GM12874 (cell line): ENCODE results near the gene SLC8A2.

Experiments
- CTCF ChIP-seq: IDR thresholded peaks from 2 replicates; pipeline ENCODE4 v1.5.1; 2011; ENCODE audit warnings: low read depth, mild to moderate bottlenecking, control low read depth, low read length, moderate library complexity; ENCODE audit not compliant: insufficient read depth

The SLC8A2 gene

DNA sequence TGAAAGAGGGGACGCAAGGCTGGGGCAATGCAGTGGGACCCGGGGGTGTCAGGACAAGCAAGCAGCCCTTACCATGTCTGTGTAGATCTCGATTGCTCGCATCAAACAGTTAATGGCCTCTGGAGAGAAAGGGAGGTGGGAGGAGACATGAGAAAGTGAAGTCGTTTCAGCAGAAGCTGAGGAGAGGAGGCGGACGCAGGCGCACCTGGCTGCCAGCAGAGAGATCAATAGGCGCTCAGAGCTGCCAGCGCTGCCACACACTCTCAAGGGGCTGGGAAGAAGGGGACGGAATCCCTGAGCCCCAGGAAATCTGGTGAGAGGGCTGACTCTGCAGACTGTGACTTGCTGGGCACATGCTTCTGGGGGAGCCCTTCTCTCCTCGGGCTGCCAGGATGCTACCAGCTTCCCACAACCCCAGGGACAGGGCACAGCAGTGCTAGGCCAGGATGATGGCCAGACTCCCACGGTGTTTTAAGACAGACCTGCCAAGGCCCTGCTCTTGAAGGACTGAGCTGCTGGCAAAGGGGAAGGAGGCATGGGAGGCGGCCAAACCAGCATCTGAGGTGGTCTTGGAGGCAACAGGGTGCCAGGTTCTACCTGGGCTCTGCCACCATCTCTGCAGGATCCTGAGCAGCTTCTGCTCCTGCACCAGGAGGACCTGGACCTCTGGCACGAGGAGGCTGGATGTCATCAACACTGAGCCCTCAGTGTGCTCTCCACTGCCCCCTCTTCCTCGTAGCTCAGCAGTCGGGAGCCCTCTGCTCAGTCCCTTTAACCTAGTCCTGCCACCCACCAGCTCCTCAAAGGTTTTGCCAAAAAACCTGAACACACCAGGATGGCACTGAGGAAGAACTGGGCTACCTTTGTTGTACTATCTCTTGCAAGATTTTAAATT lies 24.0 kb upstream of the SLC8A2 start:
- TF ChIP-seq CTCF, result no peak

GRCh38 chr19:47494729-47495128 lies 23.0 kb upstream of the SLC8A2 start:
- TF ChIP-seq CTCF, result no peak

DNA sequence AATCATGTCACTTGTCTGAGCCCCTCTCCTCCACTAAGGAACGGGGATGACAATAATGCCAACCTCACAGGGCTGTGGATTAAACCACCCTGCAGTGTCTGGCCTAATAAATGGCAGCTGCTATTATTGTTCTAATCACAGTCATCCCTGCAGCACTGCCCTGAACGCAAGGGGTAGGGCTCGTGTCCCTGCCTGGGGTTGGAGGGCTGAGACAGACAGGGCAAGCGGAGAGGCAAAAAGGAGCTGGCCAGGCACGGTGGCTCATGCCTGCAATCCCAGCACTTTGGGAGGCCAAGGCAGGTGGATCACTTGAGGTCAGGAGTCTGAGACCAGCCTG lies 22.5 kb upstream of the SLC8A2 start:
- TF ChIP-seq CTCF, result no peak

GRCh38 chr19:47493378-47494210 lies 21.9 kb upstream of the SLC8A2 start:
- TF ChIP-seq CTCF, result no peak

DNA sequence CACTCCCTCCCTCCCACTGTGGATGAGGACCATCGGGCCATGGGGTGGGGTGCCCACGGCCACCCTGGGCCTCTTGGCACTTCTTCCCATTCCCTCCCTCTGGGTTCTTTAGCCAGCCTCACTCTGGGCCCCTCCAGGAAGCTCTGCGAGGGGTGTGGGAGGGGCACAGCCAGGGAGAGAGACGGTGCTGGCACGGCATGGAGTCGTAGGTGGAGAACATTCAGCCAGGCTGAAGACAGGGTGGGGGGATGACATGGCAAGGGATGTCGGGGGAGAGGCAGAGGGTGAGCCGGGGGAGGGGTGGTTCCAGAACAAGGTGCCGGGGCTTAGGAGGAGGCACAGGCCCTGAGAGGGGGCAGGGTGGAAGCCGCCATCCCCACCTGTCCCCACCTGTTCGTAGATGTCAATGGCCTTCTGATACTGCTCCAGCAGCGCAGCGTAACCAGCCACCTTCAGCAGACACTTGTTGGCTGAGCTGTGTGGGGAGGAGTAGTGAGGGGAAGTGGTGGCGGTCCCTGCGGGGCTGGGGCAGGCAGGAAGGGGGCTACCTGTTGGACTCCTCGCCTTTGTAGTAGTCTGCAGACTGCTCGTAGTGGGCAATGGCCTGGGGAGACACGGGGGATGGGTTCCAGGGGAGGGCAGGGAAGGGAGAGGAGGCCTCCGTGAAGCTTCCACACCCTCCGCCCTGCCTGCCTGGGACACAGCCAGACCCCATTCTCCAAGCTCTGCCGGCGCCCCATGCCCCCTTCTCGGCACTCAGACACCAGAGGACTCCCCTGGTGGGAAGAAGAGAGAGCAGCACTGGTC lies 21.1 kb upstream of the SLC8A2 start:
- no peak for TF ChIP-seq CTCF

DNA sequence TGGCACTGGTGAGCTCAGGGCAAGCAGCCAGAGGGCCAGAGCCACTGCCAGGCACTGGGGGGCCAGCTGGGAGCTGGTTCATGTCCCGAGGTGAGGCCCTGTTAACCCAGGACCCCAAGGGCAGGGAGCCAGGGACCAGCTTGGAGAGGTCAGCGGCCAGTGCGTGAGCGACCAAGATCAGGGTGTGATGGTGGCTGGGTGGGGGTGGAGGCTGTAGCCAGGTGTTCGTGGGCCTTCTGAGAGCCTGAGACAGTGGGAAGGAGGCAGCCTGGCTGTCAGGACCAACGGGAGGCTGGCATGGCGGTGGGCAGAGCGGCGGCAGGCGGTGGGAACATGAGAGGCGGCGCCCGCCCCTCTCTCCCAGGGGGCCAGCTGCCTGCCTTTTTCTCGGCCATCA lies 20.4 kb upstream of the SLC8A2 start:
- no peak for TF ChIP-seq CTCF
